G401 (cell line): Measurements from ENCODE around the gene IRF9. TPM values are rescaled to one million over a fixed set of nuclear protein-coding genes. Genes with fewer than 3 reads are reported as not detected.
"Not testable (repeated sequence)": the region's sequence is repeated elsewhere in the genome, so short reads cannot be mapped to it uniquely, and the experiment has no call there.

Experiments
- DNase-seq: peaks from one replicate; pipeline ENCODE4 v3.0.0-alpha.2; 2015; ENCODE audit warnings: low spot score
- in situ Hi-C: cut with HindIII; loops from 2 replicates; pipeline ENCODE4 v1.10.0; 2016; ENCODE audit warnings: low sequenced_read_pairs, mixed read lengths
- total RNA-seq: library from RNA; depleted of rRNA; stranded (reverse); fragments of >200 nt; shearing (Covaris generic); gene quantifications from 2 replicates; pipeline ENCODE4 v1.2.3, GENCODE V29; 2014

The IRF9 gene
- total RNA-seq, 1 experiment from 2014 or later = 8.3 TPM

DNA sequence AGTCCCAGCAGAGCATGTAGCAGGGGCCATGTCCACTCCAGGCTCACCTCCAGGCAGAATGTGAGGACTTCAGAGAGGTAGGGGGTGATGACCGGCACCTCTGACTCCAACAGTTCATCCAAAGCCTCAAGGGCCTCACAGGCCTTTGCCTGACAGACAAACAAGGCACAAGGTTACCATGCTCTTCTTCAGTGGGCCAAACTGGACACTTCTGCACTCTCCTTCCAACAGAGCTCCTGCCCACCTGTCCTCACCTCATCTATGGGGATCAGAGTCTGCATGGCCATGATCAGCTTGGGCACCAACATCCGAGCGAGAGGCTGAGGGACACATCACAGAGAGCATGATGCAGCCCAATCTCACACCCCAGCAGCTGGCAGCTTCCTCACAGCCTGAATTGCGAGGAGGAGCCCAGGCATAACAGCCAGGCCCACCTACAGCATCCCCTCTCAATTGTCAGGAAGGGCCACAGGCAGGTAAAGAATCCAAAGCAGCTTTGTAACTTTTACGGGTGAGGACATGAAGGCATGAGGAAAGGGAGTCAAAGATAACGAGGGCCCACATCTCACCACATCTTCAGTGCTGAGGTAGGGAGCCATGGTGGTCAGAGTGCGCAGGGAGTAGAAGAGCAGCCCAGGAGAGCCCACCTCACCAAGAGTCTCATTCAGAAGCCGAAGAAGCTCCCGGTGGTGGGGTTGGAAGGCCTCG is 25.9 kb downstream of the IRF9 start:
- in situ Hi-C loops = no loop called here

GRCh38 chr14:24187539-24187915 is 26.5 kb downstream of the IRF9 start:
- in situ Hi-C loops = no loop called here
- no peak for DNase-seq

More for the DNA sequence above, 25.9 kb downstream of the IRF9 start:
- DNase-seq = no peak

- peak; percentile 95 for DNase-seq
- in situ Hi-C loops = no loop called here
Observed at GRCh38 chr14:24188251-24189058, 27.4 kb downstream of the IRF9 start, which contains the start of gene IPO4. TSS of gene IPO4 (minus strand) at chr14:24188816. CDS start at chr14:24188787, 29 bp downstream.

GRCh38 chr14:24189059-24189375 is 28.0 kb downstream of the IRF9 start:
- DNase-seq = no peak
- in situ Hi-C loops = no loop called here

DNA sequence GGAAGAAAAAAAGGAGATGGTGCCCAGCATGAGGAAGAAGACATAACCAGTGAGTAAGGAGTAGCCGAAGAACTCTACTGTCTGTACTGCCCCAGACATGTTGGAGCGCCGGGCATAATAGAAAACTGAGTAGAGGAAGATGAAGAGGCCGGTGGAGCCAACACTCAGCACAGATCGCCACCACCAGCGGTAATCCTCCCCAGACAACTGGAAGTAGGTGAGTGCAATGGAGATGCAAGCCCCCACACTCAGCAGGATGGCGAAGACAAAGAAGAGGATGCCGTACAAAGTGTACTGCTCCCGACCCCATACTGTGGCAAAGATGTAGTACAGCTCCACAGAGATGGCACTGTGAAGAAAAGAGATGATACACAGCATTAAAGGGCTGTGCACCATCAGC is 28.4 kb downstream of the IRF9 start:
- no peak for DNase-seq

GRCh38 chr14:24190416-24190815 is 29.4 kb downstream of the IRF9 start:
- in situ Hi-C loops = no loop called here
- no peak for DNase-seq

More for the DNA sequence above, 28.4 kb downstream of the IRF9 start:
- in situ Hi-C loops = no loop called here

DNA sequence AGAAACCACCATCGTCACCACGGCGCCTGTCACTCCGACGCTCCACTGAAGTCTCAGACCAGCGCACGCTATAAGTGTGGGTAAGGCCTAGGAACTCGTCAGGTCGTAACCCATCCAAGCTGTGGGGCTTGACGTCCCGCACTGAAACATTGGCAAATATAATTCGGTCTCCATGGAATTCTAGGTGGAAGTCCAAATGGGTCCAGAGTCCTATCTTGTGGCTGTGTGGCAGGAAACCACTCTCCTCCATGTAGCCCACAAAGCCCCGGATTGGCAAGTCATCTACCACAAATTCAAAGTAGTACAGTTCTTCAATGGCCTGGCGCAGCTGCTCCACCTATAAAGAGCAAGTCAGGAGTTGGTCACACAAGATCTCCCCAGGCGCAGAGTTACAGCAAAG is 31.9 kb downstream of the IRF9 start:
- no peak for DNase-seq
- in situ Hi-C loops = no loop called here

GRCh38 chr14:24194186-24194872 is 33.3 kb downstream of the IRF9 start:
- in situ Hi-C loops = no loop called here
- peak; percentile 22 for DNase-seq

DNA sequence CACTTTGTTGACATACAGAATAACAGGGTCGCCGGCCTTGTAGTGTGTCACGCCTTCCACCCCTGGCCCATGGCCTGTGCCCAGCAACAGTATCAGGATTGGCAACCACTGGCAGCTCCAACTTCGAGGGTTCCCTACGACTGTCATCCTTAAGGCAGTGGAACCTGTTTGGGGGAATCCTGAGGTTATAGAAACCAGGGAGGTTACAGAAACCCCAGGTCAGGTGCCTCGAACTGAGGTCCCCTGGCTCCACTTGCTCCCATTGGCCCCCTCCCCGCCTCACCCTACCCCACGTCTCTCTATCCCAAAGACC is 33.8 kb downstream of the IRF9 start:
- DNase-seq = no peak
- in situ Hi-C loops = no loop called here

GRCh38 chr14:24195186-24196070 is 34.4 kb downstream of the IRF9 start, which contains the start of gene TM9SF1:
TSS of gene TM9SF1 (minus strand) at chr14:24195441. CDS start at chr14:24195019, 422 bp downstream.
- DNase-seq = peak; percentile 86
- in situ Hi-C loops = no loop called here

DNA sequence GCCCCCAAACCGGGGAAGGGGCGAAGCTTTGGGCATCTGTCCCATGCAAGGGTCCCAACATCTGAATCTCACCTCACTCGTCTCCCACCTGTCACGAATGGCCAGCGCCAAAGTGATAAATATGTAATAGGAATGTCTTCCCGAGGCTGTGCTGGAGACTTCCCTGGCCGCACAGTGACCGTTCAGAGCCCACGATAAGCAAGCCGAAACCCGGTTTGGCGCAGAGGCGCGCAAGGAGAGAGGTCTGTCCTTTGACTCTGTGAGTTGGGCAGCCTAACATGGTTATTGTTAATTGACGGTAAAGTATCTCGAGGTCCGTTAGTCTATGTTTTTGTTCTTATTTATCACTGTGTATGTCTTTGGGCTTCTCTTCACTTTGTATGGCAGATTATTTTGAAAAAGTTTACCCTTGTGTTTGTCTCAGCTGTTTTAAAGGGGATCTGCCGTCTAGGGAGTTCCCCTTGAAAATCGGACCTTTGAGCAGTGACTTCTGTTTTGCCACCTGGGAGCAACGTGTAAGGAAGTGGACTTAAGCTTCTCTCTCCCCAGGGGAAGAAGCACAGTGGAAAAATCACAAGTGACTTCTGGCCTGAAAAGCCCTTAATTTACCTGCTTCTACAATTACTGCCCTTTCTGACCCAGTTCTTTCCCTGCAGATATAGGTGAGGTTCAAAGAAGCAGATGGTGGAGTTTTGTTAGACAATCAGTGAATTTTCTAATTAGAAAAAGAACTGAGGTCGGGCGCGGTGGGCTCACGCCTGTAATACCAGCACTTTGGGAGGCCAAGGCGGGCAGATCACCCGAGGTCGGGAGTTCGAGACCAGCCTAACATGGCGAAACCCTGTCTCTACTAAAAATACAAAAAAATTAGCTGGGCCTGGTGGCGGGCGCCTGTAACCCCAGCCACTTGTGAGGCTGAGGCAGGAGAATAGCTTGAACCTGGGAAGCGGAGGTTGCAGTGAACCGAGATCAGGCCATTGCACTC is 35.3 kb downstream of the IRF9 start:
- DNase-seq = peak; percentile 18
- in situ Hi-C loops = no loop called here

DNA sequence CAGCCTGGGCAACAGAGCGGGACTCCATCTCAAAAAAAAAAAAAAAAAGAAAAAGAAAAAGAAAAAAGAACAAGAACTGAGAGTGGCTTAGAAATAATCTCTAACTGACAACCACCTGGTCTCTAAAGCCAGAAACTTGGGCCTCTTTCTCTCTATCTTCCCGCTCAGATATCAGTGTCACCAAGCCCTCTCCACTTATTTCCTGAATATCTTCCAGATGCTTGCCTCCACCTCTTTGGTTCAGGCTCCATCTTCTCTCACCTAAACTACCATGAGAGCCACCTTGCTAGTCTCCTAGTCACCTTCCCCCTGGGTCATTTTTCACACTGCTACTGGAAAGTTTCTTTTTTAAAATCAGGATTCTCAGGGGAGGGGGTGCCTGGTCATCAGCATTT is 36.0 kb downstream of the IRF9 start:
- no peak for DNase-seq
- in situ Hi-C loops = no loop called here

- in situ Hi-C loops = no loop called here
- no peak for DNase-seq
Observed at GRCh38 chr14:24198814-24199524, 37.9 kb downstream of the IRF9 start.

GRCh38 chr14:24202538-24202937 is 41.5 kb downstream of the IRF9 start:
- in situ Hi-C loops, DNase-seq: not testable (repeated sequence)

- DNase-seq = not testable (repeated sequence)
Observed at GRCh38 chr14:24203249-24203886, 42.3 kb downstream of the IRF9 start.

DNA sequence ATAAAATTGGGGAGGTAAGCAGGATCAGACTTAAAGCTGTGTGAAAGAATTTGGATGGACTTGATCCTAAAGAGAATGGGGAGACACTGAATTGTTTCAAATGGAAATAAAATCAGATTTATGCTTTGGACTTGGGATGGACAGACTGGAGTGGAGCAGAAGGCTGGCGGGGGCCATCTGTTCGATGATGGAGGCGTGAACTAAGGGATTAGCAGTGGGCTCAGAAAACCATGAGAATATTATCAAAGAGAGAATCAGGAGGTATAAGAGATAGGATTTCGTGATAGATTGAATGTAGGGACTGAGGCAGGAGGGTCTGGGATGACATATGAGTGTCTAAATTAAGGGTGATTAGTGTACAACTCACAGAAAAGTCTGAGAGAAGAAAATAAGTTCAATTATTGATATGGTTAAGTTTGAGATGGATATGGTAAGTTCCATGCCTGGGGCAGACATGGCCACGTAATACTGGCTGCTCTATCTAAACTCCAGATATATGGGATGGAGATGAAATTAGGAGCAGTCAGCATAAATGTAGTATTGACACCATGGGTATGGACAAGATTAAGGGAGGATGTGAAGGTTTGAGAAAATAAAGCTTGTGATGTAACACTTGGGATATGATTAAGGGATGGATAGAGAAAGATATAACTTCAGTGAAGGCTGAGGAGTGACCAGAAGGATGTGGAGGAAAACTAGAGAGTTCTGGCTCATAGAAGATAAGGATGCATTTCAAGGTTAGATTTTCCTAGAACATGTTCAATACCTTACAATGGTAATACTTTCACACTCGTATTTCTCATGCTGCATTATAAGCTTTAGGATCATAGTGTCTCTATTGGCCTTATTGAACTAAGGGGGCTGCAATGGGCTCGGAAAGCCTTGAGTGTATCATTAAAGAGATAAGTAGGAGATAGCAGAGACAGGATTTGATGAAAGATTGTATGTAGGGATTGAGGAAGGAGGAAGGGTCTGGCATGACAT is 43.4 kb downstream of the IRF9 start:
- no peak for DNase-seq
- in situ Hi-C loops = no loop called here

More at GRCh38 chr14:24203249-24203886, 42.3 kb downstream of the IRF9 start:
- in situ Hi-C loops = not testable (repeated sequence)
